H9 (cell line): Measurements from ENCODE around the gene FAM241A. TPM values are rescaled to one million over a fixed set of nuclear protein-coding genes. Genes with fewer than 3 reads are reported as not detected.

Experiments
- DNase-seq: peaks from one replicate; pipeline ENCODE4 v3.0.0-alpha.2; 2017
- H2AFZ ChIP-seq: one replicate; pipeline ENCODE4 v1.6.1; 2013; ENCODE audit warnings: mild to moderate bottlenecking, low read length, control low read depth, moderate library complexity
- H2AK5ac ChIP-seq: 2 replicates; pipeline ENCODE4 v1.6.1; 2013; ENCODE audit warnings: low read length, control low read depth, mixed read lengths; ENCODE audit not compliant: insufficient read length
- H2BK120ac ChIP-seq: one replicate; pipeline ENCODE4 v1.6.1; 2013; ENCODE audit warnings: low read depth, mild to moderate bottlenecking, low read length, control low read depth, inconsistent platforms; ENCODE audit not compliant: poor library complexity, severe bottlenecking
- H2BK12ac ChIP-seq: 2 replicates; pipeline ENCODE4 v1.6.1; 2013; ENCODE audit warnings: low read length, control low read depth, mixed read lengths, low read depth; ENCODE audit not compliant: insufficient read length
- H2BK15ac ChIP-seq: 2 replicates; pipeline ENCODE4 v1.6.1; 2013; ENCODE audit warnings: low read depth, low read length, control low read depth
- H2BK20ac ChIP-seq: one replicate; pipeline ENCODE4 v1.6.1; 2013; ENCODE audit warnings: low read depth, mild to moderate bottlenecking, low read length, control low read depth, inconsistent platforms; ENCODE audit not compliant: poor library complexity, severe bottlenecking
- H2BK5ac ChIP-seq: 2 replicates; pipeline ENCODE4 v1.6.1; 2013; ENCODE audit warnings: low read length, control low read depth, mixed read lengths; ENCODE audit not compliant: insufficient read length
- H3K14ac ChIP-seq: 2 replicates; pipeline ENCODE4 v1.6.1; 2013; ENCODE audit warnings: low read length, control low read depth; ENCODE audit not compliant: insufficient read depth
- H3K18ac ChIP-seq: 2 replicates; pipeline ENCODE4 v1.6.1; 2013; ENCODE audit warnings: low read depth, mild to moderate bottlenecking, mixed read lengths, low read length, control low read depth; ENCODE audit not compliant: insufficient read length
- H3K23ac ChIP-seq: 2 replicates; pipeline ENCODE4 v1.6.1; 2013; ENCODE audit warnings: low read length, control low read depth, mixed read lengths, low read depth; ENCODE audit not compliant: insufficient read length
- H3K23me2 ChIP-seq: 2 replicates; pipeline ENCODE4 v1.6.1; 2013; ENCODE audit warnings: low read depth, mild to moderate bottlenecking, mixed read lengths, low read length, control low read depth; ENCODE audit not compliant: insufficient read length, poor library complexity, severe bottlenecking
- H3K27ac ChIP-seq: 2 replicates; pipeline ENCODE4 v1.5.1; 2013; ENCODE audit warnings: low read length, control low read depth, mixed read lengths, low read depth; ENCODE audit not compliant: insufficient read length
- H3K27me3 ChIP-seq: 2 replicates; pipeline ENCODE4 v1.6.1; 2013; ENCODE audit warnings: low read length, control low read depth, inconsistent platforms; ENCODE audit not compliant: insufficient read depth
- H3K4ac ChIP-seq: 2 replicates; pipeline ENCODE4 v1.6.1; 2013; ENCODE audit warnings: low read depth, mild to moderate bottlenecking, control low read depth, inconsistent platforms, low read length, moderate library complexity
- H3K4me1 ChIP-seq: 2 replicates; pipeline ENCODE4 v1.6.1; 2013; ENCODE audit warnings: low read length, control low read depth, inconsistent platforms; ENCODE audit not compliant: insufficient read depth
- H3K4me2 ChIP-seq: 2 replicates; pipeline ENCODE4 v1.6.1; 2013; ENCODE audit warnings: low read length, control low read depth, mixed read lengths; ENCODE audit not compliant: insufficient read length, insufficient read depth
- H3K56ac ChIP-seq: 2 replicates; pipeline ENCODE4 v1.6.1; 2013; ENCODE audit warnings: low read depth, mild to moderate bottlenecking, mixed read lengths, low read length, control low read depth; ENCODE audit not compliant: insufficient read length
- H3K79me1 ChIP-seq: 2 replicates; pipeline ENCODE4 v1.6.1; 2013; ENCODE audit warnings: low read depth, mild to moderate bottlenecking, moderate library complexity, low read length, control low read depth, inconsistent platforms; ENCODE audit not compliant: insufficient read depth, poor library complexity, severe bottlenecking
- H3K79me2 ChIP-seq: 2 replicates; pipeline ENCODE4 v1.6.1; 2013; ENCODE audit warnings: low read length, control low read depth, inconsistent platforms; ENCODE audit not compliant: insufficient read depth
- H3K9ac ChIP-seq: 2 replicates; pipeline ENCODE4 v1.6.1; 2013; ENCODE audit warnings: low read length, control low read depth, mixed read lengths; ENCODE audit not compliant: insufficient read length; ENCODE audit errors: extremely low read depth
- H3K9me3 ChIP-seq: one replicate; pipeline ENCODE4 v1.6.1; 2013; ENCODE audit warnings: low read depth, low read length, inconsistent platforms; ENCODE audit not compliant: control insufficient read depth
- H3T11ph ChIP-seq: one replicate; pipeline ENCODE4 v1.6.1; 2013; ENCODE audit warnings: mild to moderate bottlenecking, low read length, control low read depth, inconsistent platforms
- H4K20me1 ChIP-seq: one replicate; pipeline ENCODE4 v1.6.1; 2013; ENCODE audit not compliant: control insufficient read depth, insufficient read length, insufficient read depth
- H4K5ac ChIP-seq: 2 replicates; pipeline ENCODE4 v1.6.1; 2013; ENCODE audit warnings: low read depth, mild to moderate bottlenecking, mixed read lengths, low read length, control low read depth; ENCODE audit not compliant: insufficient read length
- H4K8ac ChIP-seq: replicated peaks from 2 replicates; pipeline ENCODE4 v1.6.1; 2013; ENCODE audit warnings: low read length, control low read depth, mixed read lengths, low read depth; ENCODE audit not compliant: insufficient read length
- H4K91ac ChIP-seq: 2 replicates; pipeline ENCODE4 v1.6.1; 2013; ENCODE audit warnings: low read depth, mild to moderate bottlenecking, moderate library complexity, mixed read lengths, low read length, control low read depth; ENCODE audit not compliant: insufficient read length
- H3K27ac Mint-ChIP-seq, 3 experiments: 2 replicates in 2 of 3; 3 replicates in 1 of 3; pipeline ENCODE4 v1.8.0; 2020 to 2021; ENCODE audit warnings: mixed read lengths in 3 of 3, mild to moderate bottlenecking in 1 of 3, moderate library complexity in 1 of 3
- H3K27me3 Mint-ChIP-seq: 2 replicates; pipeline ENCODE4 v1.8.0; 2021; ENCODE audit warnings: low read depth, mild to moderate bottlenecking, moderate library complexity, mixed read lengths
- H3K36me3 Mint-ChIP-seq, 3 experiments: 2 replicates in 2 of 3; 3 replicates in 1 of 3; pipeline ENCODE4 v1.8.0; 2020 to 2021; ENCODE audit warnings: low read depth in 3 of 3, mixed read lengths in 3 of 3; ENCODE audit not compliant: insufficient read depth in 1 of 3
- H3K4me1 Mint-ChIP-seq, 2 experiments: 2 replicates each; pipeline ENCODE4 v1.8.0; 2020; ENCODE audit warnings: mixed read lengths in 2 of 2
- H3K4me3 Mint-ChIP-seq, 2 experiments: 2 replicates in 1 of 2; 3 replicates in 1 of 2; pipeline ENCODE4 v1.8.0; 2020 to 2021; ENCODE audit warnings: mild to moderate bottlenecking in 2 of 2, mixed read lengths in 2 of 2, moderate library complexity in 1 of 2
- H3K9me3 Mint-ChIP-seq, 2 experiments: 2 replicates in 1 of 2; 3 replicates in 1 of 2; pipeline ENCODE4 v1.8.0; 2020; ENCODE audit warnings: mild to moderate bottlenecking in 2 of 2, mixed read lengths in 2 of 2, moderate library complexity in 1 of 2
- CTCF ChIP-seq: fragments of 200-600 bp; sonication (generic); conservative IDR thresholded peaks from 3 replicates; pipeline ENCODE4 v1.8.0; 2021; ENCODE audit warnings: antibody characterized with exemption, mild to moderate bottlenecking
- total RNA-seq: library from RNA; stranded (reverse); gene quantifications from 2 replicates; pipeline ENCODE4 v1.2.1, GENCODE V29; 2021

FAM241A gene
- total RNA-seq, 1 experiment from 2014 or later = 0.13 TPM

- H3K4me3 Mint-ChIP-seq = no peak overlapping the region
Observed at GRCh38 chr4:112113864-112114263, 31.4 kb upstream of the FAM241A start.

More at GRCh38 chr4:112113864-112114263, 31.4 kb upstream of the FAM241A start:
- Mint-ChIP-seq H3K9me3 (no peaks in the 10 kb centered on the region), H3K27me3 (no peaks in the 10 kb centered on the region), H3K36me3 (no peaks in the 10 kb centered on the region), H3K27ac (no peak overlapping the region), H3K4me1 (no peaks in the 10 kb centered on the region)
- Histone ChIP-seq H3K18ac (no peak overlapping the region), H4K5ac (no peak overlapping the region), H3K23ac (no peak overlapping the region), H3K4me2 (no peak overlapping the region), H2BK12ac (no peak overlapping the region), H4K8ac (no peak overlapping the region), H3K4me1 (no peaks in the 10 kb centered on the region), H3T11ph (no peak overlapping the region), H3K79me2 (no peaks in the 10 kb centered on the region), H4K91ac (no peak overlapping the region), H3K9ac (no peak overlapping the region), H2AK5ac (no peak overlapping the region), H2BK5ac (no peak overlapping the region), H3K27me3 (no peaks in the 10 kb centered on the region), H3K14ac (no peak overlapping the region), H2BK15ac (no peak overlapping the region), H2BK120ac (no peak overlapping the region), H3K4ac (no peak overlapping the region), H3K27ac (no peak overlapping the region), H2AFZ (no peak overlapping the region), H4K20me1 (no peaks in the 10 kb centered on the region), H3K56ac (no peak overlapping the region), H3K23me2 (no peaks in the 10 kb centered on the region), H3K79me1 (no peaks in the 10 kb centered on the region), H3K9me3 (no peaks in the 10 kb centered on the region), H2BK20ac (no peak overlapping the region)
- DNase-seq = no peak
- TF ChIP-seq CTCF = no peak
